C4-2B (cell line): ENCODE data around the gene MYO1E.
A peak's percentile ranks its signal among the peaks of the same experiment; 100 is the strongest.
"Not testable (repeated sequence)": the region's sequence is repeated elsewhere in the genome, so short reads cannot be mapped to it uniquely, and the experiment has no call there.

Experiments
- H3K27ac ChIP-seq: fragments of 450-650 bp; 2 replicates; pipeline ENCODE4 v1.5.1; 2017
- ZFX ChIP-seq: fragments of 450-650 bp; IDR thresholded peaks from 2 replicates; pipeline ENCODE4 v1.6.1; 2017
- TF ChIP-seq, protein P1 (sequence below): fragments of 450-650 bp; conservative IDR thresholded peaks from 2 replicates; pipeline ENCODE4 v1.5.1; 2017; ENCODE audit warnings: mild to moderate bottlenecking

Gene MYO1E

DNA sequence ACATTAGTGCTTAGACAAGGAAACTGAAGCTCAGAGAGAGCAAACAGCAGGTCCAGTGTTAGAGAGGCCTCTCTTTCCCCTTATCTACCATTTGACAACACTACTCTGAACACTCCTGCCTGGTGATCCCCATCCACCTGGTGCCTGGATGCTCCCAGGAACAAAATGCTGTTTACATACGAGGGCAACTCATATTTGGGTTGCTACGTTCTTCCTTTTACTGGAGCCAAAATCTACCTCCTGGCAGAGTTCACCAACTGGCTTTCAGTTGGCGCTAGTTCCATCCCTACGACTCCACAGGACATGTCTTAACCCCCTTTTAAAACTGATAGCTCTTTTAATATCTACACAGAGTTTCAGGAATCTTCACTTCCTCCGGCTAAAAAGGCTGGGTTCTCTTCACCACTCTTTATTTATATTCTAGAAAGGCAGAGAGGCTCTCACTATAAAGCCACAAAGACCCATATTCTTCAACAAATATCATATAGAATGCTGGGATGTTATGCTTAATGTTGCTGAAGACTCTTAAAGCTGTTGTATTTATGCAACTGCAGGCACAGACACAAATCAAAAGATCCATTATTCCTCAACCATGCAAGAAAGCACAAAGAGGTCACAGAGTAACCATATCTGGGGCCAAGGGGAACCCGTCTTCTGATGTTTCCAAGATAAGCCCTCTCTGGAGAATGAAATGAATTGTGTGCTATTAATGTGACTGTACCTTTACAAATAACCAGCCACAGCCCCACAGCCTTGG is 219.8 kb downstream of the MYO1E start:
- peak overlapping the region; percentile 68 for H3K27ac ChIP-seq
- TF ChIP-seq, protein P1, sequence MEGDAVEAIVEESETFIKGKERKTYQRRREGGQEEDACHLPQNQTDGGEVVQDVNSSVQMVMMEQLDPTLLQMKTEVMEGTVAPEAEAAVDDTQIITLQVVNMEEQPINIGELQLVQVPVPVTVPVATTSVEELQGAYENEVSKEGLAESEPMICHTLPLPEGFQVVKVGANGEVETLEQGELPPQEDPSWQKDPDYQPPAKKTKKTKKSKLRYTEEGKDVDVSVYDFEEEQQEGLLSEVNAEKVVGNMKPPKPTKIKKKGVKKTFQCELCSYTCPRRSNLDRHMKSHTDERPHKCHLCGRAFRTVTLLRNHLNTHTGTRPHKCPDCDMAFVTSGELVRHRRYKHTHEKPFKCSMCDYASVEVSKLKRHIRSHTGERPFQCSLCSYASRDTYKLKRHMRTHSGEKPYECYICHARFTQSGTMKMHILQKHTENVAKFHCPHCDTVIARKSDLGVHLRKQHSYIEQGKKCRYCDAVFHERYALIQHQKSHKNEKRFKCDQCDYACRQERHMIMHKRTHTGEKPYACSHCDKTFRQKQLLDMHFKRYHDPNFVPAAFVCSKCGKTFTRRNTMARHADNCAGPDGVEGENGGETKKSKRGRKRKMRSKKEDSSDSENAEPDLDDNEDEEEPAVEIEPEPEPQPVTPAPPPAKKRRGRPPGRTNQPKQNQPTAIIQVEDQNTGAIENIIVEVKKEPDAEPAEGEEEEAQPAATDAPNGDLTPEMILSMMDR = no peak
- TF ChIP-seq ZFX = no peak

DNA sequence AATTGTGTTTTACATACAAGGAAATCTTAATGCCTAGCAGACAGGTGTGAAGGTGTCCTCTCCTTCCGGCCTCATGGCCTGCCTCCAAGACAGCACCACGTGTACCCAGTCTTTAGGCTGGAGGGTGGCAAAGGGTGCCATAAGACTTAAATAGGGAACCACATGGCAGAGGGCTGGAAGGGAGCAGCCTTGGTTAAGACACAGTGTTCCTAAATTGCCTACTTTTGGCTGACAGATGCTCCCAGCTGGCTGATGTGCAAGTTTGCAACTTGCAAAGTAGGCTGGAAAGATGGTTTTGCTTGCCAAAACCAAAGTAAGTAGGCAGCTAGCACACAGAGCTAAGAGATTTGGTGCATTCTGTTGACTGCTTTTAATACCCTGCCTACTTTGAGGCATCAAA is 222.5 kb downstream of the MYO1E start:
- no peak for TF ChIP-seq ZFX
- TF ChIP-seq, protein P1 = no peak
- H3K27ac ChIP-seq = peak overlapping the region; percentile 68

DNA sequence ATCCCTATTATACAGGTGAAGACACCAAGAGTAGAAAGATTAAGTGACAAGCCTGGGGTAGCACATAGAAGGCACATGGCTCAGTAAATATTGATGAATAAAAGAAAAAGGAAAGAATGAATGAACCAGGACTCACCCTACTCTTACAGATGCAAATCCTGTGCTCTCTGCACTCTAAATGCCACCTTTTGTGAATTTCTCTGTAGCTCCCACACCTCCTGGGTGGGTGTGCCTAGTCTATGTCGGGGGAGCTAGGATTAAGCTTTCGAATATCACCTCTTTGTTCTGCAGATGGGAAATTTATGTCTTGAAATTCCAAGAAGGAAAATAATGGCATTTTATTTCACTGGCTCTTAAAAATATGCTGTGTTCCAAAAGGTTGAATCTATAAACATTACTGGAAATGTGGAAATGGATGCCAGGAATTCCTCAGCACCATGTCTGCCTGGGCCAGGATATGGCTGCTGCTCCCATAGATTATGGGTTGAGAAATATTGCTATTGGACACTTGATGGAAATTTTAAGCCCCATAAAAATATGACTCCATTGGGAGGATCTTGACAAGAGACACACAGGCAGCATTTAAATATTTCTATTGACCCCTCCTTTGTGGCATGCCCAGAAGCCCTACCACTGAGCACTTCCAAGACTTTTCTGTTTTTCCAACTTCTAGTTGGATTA is 224.4 kb downstream of the MYO1E start:
- TF ChIP-seq, protein P1 = no peak
- no peak for TF ChIP-seq ZFX
- H3K27ac ChIP-seq = no peak overlapping the region

DNA sequence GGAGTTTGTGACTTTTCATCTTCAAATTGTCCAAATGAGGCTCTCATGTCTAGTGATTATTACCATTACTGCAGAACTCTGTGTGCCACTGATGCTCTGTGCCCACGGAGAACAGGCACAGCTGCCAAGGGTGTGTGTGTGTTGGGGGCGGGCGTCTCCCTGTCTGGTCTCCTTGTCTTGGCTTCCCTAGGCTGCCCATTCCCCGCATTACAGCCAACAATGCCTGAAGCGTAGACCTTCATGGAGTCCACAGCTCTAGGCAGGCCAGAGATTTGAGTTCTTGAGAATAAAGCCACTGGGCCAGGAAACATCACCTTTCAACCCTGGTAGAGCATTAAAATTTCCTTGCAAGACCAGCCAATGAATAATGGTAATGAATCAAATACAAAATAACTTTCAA is 225.0 kb downstream of the MYO1E start:
- no peak for TF ChIP-seq ZFX
- TF ChIP-seq, protein P1 = no peak
- no peak overlapping the region for H3K27ac ChIP-seq

DNA sequence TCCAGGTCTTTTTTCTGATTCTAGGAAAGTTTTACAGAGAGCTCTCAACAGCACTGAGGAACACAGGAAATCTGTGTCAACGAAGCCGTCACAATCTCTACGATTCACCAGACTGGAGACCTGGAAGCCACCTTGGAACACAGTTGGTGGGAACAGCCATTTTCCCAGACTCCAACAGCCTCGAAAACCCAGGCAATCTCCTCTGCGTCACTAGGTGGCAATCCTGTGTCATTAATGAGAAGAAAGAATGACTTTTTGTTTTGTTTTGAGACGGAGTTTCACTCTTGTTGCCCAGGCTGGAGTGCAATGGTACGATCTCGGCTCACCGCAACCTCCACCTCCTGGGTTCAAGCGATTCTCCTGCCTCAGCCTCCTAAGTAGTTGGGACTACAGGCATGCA is 228.1 kb downstream of the MYO1E start:
- not testable (repeated sequence) for H3K27ac ChIP-seq
- TF ChIP-seq, protein P1 = peak; percentile 31

DNA sequence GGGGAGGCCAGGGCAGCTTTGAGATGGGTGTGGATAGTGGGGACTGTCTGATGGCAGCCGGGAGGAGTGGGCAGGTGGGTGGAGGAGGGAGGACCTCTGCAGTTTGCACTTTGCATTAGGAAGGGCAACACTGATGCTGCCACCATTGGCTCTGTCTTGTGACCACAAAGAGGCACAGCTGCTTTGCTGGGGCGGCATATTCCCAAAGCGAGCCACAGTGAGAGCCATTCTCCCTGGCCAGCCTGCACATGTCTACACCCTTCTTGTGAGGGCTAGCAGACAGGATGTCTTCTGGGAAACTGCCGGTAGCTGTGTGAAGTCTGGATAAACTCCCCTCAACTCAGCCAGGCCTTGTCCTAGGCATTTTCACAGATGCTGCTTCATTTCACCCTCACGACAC is 229.4 kb downstream of the MYO1E start:
- TF ChIP-seq, protein P1 = no peak
- no peak for TF ChIP-seq ZFX

DNA sequence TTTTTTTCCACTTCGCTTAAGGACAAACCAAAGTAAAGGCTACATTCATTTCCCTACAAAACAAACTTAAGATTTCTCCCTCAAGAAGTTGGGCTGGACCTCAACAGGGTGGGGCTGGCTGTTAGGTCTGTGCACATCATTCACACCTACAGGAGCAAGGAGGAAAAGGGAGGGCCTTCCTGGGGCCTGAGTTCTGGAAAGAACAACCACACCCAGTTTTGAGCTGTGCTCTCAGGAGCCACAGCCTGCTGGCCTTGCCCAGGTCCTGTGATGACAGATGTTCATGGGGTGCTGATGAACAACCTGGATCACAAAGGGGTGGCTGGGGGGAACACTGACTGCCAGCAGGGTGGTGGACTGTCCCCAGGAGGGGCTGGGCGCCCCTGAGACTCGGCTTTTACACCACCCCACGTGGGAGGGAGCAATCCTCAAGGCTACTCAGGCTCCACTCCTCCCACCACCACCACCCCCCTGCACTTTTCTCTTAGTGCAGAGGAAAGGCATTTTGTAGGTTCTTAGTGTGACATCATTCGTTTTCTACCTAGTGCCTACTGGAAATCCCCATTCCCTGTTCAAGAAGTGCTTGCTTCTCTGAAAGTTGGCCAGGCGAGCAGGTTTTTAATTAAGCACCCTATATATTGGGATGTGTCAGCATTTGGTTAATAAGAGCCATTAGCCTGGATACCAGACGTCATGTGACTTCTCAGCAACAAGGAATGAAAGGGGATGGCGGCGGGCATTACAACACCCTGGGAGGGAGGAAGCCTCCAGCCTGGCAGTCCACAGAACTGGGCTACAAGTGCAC is 232.0 kb downstream of the MYO1E start:
- H3K27ac ChIP-seq = no peak overlapping the region
- TF ChIP-seq ZFX = no peak
- TF ChIP-seq, protein P1 = no peak

More for the DNA sequence above, 229.4 kb downstream of the MYO1E start:
- H3K27ac ChIP-seq = no peak overlapping the region
